HG03457 (cell line): ENCODE results near the gene ACSS1.

ENCODE experiments used
- ATAC-seq: cut with Tn5 transposase; IDR thresholded peaks from one replicate; pipeline ENCODE4 v1.9.1; 2021; ENCODE audit warnings: moderate number of reproducible peaks; ENCODE audit not compliant: unreplicated experiment

ACSS1 gene

GRCh38 chr20:24980291-24981053 lies 77.5 kb downstream of the ACSS1 start:
- no peak for ATAC-seq

- ATAC-seq: no peak
Measured at GRCh38 chr20:24979036-24979960, 78.6 kb downstream of the ACSS1 start.

- ATAC-seq: no peak
Measured at GRCh38 chr20:24978513-24978912, 79.4 kb downstream of the ACSS1 start.

GRCh38 chr20:24977797-24978196 lies 80.1 kb downstream of the ACSS1 start:
- no peak for ATAC-seq

- ATAC-seq: no peak
Measured at GRCh38 chr20:24977336-24977735, 80.6 kb downstream of the ACSS1 start.

GRCh38 chr20:24972341-24972740 lies 85.6 kb downstream of the ACSS1 start:
- ATAC-seq: no peak

DNA sequence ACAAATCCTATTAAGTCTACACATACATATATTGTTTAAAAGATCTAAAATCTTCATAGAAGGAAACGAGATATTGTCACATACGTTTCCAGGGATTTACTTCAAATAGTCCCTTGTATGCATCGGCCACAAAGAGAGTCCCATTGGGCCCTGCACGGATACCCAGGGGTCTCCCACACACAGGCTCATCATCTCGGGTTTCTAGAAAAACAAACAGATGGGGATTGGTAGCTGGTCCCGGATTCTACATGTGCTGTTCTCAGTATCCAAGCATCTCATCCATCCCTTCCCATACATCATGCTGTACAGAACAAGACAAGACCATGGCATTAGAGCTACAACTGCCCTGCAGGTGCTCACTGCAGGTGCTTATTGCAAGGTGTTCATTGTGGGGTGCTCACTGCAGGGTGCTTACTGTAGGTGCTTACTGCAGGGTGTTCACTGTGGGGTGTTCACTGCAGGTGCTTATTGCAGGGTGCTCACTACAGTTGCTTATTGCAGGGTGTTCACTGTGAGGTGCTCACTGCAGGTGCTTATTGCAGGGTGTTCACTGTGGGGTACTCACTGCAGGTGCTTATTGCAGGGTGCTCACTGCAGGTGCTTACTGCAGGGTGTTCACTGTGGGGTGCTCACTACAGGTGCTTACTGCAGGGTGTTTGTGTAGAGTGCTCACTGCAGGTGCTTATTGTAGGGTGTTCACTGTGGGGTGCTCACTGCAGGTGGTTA lies 86.4 kb downstream of the ACSS1 start:
- ATAC-seq: no peak

- ATAC-seq: no peak
Measured at GRCh38 chr20:24970754-24971153, 87.2 kb downstream of the ACSS1 start.

DNA sequence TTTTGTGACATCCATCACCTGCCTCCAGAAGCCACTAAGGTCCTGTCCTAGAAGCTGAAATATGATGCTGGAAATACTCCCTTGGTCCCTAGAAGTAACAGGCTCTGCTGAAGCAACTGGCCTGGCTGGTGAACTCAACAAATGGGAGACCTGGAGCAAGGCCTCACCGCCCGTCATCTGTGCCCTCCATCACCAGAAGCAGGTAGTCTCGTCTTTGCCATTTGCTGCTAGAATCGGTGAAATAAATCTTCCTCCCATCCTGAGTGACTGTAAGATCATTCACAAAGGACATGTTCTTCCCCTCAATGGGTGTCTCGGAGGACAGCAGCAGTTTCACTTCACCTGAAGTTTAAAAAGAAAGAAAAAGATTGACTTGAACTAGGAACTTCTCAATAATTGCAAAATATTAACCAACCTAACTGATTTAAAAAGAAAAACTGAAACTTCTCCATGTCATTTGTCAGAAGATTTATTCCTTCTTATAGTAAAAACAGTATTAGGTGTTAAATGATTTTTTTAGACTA lies 87.8 kb downstream of the ACSS1 start:
- ATAC-seq: no peak

DNA sequence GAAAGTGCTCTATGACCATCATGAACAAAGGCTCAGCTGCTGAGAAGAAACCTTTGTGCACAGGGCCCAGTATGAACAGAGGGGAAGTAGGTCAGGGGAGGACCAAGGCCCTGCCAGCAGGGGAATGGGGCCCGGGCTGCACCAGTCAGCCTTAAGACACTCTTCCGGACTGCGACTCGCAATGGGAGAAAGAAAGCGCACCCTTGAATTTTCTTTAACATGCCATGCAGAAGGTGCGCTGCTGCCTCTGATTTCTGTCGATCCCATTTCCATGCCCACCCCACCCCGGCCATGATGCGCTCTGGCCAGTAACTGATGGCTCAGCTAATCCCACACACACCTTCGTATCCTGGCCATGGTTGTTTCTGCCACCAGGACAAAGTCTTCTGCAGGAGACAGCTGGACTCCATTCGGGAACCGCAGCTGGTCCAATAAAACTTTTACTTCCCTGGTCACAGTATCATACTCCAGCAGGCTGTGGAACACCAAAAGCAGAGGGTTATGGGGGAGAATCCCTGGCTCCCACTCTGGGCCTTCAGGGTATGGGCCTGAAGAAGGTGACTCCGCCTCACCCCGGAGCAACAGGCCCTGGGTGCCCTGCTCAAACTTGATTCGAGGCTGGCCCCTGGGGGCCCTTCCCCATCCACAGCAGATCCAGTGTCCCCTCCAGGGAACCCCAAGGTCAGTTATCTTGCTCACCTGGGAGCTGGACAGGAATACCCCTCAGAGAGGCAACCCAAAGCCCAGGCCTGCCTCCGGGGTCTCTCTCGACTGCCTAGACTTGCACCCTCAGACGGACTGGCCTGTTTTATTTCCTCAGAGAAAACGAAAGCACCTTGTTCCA lies 88.5 kb downstream of the ACSS1 start:
- no peak for ATAC-seq

- ATAC-seq: no peak
Measured at GRCh38 chr20:24968278-24968800, 89.6 kb downstream of the ACSS1 start.

DNA sequence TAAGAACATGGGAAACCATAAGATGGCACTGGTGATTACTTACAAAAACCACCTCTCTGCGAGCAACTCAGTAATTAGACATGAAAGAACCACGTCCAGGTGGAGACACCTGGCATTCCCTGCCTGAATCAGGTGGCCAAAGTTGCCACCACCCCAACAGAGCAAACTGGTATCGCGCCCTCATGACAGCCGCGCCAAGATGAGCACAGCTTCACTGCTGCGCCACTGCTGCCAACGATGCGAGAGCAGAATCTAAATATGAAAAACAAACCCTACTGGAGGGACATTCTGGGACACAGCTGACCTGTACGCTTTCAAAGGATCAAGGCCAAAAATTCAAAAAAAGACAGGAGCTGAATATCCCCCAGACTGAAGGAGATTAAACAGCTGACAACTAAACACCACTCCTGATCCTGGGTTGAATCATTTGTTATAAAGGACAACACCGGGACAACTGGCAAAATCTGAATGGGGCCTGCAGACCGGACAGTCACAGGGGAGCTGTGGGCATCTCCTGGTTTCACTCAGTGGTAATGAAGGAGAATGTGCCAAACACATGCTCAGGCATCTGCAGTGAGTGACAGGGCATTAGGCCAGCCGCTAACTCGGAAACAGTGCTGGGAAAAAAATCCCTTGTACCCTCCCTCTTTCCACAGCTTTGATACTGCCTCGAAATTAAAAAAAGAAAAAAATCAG lies 91.5 kb downstream of the ACSS1 start:
- ATAC-seq: no peak

DNA sequence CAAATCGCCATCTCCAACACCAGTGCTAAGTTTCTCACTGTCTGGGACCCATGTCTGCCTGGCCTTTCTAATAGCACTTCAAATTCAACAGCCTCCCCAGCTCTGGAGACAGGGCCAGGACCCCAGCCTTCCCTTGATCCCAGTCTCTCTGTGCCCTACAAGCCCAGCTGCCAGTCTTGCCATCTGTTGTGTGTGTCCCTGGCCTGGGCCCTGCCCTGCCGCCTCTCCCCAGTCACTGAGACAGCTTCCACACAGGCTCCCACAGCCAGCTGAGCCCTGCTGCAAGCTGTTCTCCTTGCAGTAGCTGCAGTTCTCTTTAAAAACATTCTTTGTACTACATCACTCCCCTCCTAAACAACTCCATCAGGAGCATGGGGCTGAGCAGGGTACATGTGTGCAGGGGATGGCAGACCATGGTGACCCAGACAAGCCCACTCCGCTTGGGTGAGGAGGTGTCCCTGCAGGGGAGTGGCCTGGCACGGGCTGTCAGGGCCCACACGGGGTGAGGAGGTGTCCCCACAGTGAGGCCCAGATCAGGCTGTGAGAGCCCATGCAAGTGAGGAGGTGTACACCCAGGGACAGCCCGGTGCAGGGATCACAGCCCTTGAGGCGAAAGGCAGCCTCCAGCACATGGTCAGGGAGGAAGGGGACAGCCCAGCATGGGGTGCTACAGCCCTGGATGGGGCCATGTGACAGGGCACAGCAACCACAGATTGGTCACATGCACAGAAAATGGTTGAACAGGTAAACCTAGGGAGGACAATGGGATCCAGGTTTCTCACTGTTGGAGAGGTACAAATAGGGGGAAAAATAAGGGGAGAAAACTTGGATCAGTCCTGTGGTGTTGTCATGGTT lies 92.6 kb downstream of the ACSS1 start:
- no peak for ATAC-seq

DNA sequence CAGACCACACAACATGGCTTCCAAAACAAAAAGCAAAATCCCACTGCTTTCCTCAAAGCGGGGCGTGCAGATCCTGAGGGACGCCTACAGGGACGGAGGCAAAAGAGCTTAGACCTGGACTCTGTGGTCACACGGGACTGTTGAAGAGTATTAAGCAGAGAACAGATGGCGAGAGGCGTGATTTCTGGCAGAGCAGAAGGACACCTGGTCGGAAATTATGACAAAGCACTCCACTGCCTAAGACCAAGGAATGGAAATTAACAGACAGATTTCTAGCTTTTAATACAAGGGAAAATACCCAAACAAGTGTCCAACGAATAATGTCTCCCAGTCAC lies 93.5 kb downstream of the ACSS1 start:
- no peak for ATAC-seq

DNA sequence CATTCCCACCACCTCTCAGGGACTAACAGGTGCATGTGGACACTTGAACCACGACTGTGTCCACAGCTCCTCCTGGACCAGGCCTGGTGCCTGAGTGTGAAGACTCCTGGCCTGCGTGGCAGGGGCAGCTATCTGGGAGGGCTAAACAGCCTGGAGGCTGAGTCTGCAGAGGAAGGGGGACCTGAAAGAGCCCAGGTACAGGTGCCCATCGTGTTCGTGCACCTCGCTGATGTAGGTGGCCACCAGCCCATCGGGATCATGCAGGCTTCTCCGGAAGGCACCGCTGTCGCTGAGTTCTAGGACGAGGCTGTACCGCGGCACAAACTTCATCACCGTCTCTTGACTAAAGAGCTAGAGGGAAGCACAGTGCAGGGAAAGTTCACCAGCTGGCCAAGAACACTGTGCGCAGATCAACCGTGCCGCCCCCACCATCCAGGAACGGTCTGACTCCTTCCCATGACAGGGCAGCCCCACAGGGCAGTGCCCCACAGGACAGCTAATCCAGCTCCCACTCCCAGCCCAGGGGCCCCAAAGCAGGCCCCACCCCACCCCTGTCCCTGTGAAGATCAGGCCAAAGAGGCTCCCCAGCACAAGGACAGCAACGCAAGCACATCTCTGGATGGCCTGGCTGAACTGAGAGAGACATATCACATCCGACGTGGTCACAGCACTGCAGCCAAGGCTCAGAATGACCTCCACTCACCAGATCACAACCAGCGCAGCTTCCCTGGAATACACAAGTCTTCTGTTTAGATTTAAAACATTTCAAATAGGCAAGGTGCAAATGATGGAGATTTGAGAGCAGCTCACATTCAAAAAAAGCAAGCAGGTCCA lies 94.0 kb downstream of the ACSS1 start:
- no peak for ATAC-seq

DNA sequence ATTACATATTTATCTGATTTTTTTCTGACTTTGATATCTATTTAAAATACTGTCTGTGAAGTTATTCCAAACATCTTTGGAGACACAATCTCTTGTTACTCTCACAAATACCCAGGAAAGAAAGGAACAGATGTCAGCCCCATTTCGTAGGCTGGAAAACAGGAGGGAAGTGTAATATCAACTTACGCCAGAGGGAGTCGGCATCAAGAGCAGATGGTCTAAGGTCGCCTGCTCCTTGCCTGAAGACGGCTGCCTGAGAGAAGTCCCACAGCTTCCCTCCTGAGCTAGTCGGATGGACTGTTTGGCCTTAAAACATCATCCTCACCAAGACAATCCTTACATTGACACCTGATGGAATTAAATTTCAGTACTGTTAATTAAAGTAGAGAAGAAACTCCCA lies 95.4 kb downstream of the ACSS1 start:
- no peak for ATAC-seq

DNA sequence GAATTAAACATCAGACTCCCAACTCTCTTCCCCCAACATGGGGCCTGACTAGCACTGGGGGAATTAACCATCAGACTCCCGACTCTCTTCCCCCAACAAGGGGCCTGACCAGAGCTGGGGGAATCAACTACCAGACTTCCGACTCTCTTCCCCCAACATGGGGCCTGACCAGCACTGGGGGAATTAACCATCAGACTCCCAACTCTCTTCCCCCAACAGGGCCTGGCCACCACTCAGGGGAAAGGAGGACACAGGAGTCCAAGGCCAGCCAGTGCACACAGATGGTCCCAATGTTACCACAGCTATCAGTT lies 95.8 kb downstream of the ACSS1 start:
- no peak for ATAC-seq
